Left hindlimb (tissue), 1 donor: ENCODE measurements around the gene DNAH3.
"Not testable (repeated sequence)": the region's sequence is repeated elsewhere in the genome, so short reads cannot be mapped to it uniquely, and the experiment has no call there.

Experiments
- DNase-seq: peaks from one replicate; pipeline ENCODE4 v3.0.0-alpha.2; 2018

The DNAH3 gene

DNA sequence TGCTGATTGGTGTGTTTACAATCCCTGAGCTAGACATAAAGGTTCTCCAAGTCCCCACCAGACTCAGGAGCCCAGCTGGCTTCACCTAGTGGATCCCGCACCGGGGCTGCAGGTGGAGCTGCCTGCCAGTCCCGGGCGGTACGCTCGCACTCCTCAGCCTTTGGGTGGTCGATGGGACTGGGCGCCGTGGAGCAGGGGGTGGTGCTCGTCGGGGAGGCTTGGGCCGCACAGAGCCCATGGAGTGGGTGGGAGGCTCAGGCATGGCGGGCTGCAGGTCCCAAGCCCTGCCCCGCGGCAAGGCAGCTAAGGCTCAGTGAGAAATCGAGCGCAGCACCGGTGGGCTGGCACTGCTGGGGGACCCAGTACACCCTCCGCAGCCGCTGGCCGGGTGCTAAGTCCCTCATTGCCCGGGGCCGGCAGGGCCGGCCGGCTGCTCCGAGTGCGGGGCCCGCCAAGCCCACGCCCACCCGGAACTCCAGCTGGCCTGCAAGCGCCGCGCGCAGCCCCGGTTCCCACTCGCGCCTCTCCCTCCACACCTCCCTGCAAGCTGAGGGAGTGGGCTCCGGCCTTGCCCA, 161.1 kb downstream of the DNAH3 start:
- DNase-seq = not testable (repeated sequence)

DNA sequence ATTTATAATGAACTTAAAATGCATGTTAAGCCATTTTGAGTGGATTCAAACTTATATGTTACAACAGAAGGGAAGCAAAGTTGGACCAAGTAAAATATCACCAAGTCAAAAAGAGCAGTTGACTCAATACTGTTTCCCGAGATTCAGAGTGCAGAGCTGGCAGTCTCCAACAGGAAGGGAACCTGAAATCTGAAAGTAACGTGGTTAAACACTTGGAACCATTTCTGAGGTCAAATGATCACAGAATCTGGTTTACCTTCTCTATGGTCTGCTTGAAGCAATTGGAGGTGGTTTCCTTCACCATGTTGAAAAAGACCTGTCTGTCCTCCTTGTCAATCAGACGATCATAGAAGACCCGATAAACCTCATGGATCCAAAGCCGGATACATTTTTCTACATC, 163.6 kb downstream of the DNAH3 start:
- DNase-seq = no peak

DNA sequence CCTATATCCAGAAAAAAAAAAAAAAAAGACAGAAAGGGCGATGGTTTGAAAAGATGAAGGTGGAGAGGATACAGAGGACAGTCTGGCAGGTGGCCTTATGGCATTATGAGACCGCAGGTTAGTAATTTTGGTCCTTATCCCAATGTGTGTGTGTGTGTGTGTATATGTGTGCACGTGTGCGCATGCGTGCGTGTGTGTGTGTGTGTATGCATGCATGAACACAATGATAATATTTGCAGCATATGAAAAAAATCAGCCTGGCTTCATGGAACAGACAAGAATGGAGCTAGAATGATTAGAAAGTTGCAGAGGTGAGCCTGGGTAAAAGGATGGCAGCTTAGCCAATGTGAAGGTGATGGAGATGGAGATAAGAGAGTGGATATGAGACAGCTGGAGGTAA, 166.6 kb downstream of the DNAH3 start:
- no peak for DNase-seq

DNA sequence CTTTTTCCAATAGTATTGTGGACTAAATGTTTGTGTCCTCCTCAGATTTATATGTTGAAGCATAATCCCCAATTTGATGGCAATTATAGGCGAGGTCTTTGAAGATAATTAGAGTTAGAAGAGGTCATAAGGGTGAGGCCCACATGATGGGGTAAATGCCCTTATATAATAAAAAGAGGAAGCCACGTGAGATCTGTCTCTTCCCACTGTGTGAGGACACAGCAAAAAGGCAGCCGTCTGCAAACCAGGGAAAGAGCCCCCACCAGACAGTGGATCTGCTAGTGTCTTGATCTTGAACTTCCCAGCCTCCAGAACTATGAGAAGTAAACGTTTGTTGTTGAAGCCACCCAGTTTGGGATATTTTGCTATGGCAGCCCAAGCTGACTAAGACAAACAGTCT, 174.1 kb downstream of the DNAH3 start:
- no peak for DNase-seq

DNA sequence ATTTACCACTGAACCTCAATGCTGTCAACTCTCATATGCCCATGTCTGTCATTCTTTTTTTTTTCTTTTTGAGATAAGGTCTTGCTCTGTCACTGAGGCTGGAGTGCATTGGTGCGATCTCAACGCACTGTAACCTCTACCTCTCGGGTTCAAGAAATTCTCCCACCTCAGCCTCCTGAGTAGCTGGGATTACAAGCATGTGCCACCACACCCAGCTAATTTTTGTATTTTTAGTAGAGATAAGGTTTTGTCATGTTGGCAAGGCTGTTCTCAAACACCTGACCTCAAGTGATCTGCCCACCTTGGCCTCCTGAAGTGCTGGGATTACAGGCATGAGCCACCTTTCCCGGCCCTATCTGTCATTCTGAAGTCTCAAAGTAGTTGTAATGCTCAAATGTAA, 177.4 kb downstream of the DNAH3 start:
- DNase-seq = not testable (repeated sequence)

DNA sequence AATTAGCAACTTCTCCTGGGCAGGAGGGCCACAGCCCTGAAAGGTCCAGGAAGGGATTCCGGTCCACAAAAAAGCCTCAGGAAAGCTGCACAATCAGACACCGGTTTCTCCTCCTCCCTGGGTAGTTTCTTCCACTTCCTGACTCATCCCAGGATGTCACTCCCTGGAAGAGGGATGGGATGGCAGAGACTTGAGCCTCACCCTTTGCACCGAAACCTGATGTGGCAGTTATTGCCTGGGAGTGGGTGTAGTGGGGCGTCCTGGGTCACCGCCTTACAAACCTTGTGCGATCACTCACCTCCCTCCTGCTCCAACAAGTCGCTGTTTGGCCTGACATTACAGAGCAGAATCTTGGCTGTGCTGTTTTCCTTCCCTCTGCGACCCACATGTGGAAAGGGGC, 179.2 kb downstream of the DNAH3 start:
- no peak for DNase-seq

DNA sequence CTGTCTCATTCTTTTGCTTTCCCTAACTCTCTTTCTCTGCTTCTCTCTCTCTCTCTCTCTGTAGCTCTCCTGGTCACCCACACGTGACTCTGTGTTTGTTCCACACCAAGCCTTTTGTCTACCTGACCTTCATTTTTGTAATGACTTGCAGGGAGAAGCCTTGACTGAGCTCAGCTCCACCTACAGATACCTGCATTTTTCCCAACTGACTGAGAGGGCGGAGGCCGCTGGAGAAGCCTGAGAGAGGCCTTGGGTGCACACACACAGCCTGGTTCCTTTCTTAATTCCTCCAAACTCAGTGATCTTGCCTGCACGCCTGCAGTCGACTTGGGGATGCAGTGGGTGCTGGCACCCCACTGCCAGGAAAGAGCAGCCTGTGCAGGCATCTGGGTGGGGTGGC, 181.3 kb downstream of the DNAH3 start:
- no peak for DNase-seq

DNA sequence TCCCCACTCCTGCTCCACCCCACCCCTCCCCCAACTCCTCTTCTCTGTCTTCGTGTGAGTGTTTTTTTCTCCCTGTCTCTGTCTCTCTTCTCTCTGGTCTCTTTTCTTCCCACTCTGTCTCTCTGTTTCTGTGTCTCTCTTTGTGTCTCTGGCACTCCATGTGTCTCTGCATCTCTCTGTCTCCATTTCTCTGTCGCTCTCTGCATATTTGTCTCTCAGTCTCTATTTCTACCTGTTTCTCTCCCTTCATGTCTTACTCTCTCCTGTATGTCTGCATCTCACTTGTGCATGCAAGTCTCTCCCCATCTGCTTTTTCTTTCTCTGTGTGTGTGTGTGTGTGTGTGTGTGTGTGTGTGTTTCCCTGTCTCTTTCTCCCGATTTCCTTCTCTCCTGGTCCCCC, 181.9 kb downstream of the DNAH3 start:
- no peak for DNase-seq

DNA sequence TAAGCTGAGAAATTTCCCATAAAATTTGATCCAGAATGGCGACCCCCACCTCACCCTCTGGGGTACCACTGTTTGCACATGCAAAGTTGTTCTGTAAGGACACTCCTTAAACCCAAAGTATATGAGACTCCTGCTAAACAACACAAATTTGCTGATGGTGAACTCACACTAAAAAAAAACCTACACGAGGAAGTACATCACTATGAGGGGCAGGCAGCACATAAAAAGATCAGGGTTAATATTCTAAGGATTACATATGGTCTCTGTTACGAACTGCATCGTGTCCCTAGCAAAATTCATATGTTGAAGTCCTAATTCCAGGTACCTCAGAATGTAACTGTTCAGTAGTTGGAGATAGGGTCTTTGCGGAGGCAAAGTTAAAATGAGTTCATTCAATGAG, 189.7 kb downstream of the DNAH3 start:
- DNase-seq = no peak

DNA sequence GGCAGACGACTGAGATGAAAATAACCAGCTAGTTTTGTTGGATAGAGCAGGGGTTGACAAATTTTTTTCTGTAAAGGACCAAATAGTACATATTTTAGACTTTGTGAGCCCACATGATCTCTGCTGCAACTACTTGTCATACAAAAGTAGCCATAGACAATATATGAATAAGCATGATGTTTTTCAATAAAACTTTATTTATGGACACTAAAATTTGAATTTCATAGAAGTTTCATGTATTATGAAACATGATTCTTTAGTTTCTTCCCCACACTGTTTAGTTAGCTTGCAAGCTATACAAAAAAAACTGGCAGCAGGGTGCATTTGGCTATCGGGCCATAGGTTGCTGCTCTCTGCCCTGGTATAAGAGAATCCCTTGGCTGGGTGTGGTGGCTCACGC, 193.5 kb downstream of the DNAH3 start:
- no peak for DNase-seq

DNA sequence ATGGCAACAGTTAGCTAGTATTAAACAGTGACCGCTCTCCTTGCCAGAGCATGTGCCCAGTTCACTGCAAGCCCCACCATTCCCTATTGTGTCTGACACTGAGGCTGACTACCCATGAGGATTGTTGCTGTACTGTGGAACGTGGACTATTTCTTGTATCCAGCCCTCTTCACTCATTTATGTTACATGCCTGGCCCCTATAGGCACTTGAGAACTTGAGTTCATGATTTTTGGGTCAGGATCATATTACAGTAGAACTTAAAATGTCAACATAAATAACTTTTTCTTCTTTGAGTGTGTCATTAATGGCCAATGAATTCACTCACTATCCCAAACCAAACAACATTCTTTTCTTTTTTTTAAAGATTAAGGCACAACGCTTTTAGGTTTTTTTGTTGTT, 194.3 kb downstream of the DNAH3 start:
- DNase-seq = no peak

DNA sequence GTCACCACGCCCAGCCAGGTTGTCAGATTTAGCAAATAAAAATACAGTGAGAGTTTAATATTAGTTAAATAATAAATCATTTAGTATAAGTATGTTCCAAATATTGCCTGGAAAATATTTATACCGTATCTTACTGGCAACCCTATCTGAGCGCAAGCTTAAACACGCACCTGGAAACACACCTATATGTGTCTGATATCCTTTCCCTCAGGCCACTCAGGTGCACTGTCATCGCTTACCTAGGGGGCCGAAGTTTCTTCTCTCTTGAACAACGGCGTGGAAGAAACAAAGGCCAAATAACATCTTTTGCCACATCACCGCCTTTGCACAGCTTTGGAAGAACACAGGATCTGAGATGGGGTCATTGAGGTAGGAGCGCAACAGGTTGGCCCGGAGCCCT, 196.1 kb downstream of the DNAH3 start:
- no peak for DNase-seq

DNA sequence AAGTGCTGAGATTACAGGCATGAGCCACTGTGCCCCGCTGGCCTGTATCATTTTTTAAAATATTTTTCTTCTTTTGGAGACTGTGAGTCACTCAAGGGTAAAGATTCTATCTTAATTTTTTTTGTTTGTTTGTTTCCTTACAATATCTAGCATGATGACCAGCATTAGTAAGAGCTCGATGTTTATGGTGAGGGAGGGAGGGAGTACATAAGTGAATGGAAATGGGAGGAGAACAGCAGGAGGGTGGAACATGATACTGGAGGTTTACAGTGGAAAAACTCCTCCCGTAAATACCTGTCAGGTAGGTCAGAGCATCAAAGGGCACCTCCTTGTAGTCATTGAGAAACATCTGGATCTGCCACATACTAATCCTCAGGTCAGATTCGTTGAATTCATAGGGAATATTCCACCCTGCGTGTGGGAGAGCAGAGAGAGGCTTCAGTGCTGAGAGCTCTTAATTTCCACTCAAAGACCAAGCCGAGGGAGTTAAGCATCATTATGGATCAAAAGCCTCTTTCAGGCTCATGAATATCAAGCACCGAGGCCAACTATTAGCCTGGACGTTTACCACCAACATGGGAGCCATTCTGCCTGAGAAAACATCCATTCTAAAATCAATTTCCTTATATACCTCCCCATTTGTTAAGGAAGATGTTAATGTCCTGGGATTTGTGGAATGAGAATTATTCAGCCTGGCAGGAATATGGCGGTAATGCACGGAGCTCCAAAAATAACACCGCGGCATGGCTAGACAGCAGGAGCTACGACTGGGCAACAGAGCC, 198.3 kb downstream of the DNAH3 start:
- DNase-seq = no peak

DNA sequence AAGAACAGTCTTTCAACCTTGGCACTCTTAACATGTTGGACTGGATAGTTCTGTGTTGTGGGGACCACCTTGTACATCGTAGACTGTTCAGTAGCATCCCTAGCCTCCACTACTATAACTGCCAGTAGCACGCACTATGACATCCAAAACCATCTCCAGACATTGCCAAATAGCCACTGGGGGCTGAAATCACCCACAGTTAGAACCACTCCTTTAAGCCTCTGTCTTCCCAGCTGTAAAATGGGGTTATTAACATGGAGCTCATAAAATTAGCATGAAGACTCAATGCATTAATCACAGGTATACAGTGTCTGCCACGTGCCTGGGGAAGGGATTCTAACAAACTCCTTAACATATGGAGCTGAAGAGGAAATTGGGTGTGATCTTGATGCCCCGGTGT, 200.4 kb downstream of the DNAH3 start:
- no peak for DNase-seq

DNA sequence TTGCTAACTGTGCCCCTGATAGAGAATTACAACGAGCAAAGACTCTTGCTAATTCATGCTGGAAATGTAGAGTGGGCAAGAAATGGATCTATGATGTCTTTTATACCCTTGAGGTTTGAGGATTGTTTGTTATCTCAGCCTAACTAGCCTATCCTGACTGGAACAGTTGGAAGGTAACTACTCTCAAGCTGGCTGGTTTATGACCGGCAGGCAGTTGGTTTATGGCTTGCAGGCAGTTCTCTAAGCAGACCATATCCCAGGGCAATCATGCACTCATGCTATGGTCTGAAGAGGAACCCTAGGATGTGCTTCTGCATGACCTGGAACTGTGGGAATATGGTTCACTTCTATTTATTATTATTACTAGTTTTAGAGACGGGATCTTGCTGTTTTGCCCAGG, 201.0 kb downstream of the DNAH3 start:
- no peak for DNase-seq

DNA sequence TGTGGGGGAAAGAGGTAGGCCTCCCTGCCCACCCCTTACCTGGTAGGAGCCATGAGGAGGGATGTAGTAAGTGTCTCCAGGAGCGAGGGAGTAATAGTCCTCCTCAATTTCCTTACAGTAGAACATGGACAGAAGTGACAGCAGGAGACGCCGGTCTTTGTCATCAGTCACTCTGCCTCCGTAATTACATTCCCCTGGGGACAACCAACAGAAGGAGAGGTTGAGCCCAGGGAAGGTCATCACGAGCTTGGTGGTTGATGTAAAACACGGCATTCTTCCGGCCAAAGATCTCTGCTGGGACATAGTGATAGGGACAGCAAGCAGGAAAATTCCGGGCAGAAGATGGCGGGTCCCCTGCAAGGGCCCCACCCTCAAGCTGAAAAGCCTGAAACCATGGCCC, 202.2 kb downstream of the DNAH3 start:
- no peak for DNase-seq

DNA sequence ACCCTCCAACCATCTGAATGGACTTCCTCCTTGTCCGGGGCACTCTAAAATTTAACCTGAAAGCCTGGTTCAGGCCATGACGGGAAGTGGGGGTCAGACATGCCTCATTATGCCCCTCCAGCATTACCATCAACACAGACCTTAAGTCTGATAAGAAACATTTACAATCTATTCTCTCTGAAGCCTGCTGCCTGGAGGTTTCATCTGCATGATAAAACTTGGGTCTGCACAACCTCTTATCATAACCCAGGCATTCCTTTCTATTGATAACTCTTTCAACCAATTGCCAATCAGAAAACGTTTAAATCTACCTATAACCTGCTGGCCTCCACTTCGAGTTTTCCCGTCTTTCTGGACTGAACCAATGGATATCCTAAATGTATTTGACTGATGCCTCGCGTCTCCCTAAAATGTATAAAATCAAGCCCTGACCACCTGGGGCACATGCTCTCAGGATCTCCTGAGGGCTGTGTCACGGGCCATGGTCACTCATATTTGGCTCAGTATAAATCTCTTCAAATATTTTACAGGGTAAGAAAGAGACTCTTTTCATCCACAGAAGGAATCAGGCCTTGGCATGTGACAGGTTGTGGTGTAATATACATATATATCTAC, 204.5 kb downstream of the DNAH3 start:
- DNase-seq = no peak

DNA sequence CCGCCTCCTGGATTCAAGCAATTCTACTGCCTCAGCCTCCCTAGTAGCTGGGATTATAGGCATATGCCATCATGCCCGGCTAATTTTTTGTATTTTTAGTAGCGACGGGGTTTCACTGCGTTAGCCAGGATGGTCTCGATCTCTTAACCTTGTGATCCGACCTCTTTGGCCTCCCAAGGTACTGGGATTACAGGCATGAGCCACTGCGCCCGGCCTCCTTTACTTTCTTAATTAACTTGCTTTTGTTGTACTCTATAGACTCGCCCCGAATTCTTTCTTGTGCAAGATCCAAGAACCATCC, 205.1 kb downstream of the DNAH3 start:
- not testable (repeated sequence) for DNase-seq

DNA sequence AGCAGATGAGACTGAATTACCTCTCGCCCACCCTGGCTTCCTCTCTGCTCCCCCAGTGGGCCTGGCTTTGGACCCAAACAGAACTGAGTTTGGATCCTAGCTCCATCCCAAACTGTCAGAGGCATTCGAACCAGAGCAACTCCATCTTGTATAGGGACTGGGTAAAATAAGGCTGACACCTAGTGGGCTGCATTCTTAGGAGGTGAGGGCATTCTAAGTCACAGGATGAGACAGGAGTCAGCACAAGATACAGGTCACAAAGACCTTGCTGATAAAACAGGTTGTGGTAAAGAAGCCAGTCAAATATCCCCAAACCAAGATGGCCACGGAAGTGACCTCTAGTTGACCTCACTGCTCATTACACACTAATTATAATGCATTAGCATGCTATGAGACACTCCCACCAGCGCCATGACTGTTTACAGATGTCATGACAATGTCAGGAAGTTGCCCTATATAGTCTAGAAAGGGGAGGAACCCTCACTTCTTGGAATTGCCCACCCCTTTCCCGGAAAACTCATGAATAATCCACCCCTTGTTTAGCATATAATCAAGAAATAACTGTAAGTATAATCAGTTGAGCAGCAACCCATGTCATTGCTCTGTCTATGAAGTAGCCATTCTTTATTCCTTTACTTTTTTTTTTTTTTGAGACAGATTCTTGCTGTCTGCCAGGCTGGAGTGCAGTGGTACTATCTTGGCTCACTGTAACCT, 205.6 kb downstream of the DNAH3 start:
- no peak for DNase-seq

DNA sequence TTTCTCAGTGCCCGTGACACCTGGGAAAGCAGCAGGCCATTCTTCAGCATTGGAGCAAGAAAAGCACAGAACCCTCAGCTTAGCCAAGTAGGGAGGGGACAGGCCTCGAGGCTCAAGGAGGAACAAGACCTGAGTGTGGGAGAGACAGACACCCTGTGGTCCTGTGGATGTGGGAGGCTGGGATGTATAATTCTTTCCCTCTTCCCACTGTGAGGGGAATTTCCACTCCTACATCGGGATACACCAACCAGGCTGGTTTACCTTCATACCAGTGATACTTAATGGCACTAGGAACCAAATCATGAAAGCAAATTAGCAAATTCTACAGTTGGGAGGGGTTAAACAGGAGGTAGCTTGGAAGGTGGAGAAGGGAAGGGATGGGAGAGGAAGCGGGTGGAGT, 208.4 kb downstream of the DNAH3 start:
- no peak for DNase-seq

DNA sequence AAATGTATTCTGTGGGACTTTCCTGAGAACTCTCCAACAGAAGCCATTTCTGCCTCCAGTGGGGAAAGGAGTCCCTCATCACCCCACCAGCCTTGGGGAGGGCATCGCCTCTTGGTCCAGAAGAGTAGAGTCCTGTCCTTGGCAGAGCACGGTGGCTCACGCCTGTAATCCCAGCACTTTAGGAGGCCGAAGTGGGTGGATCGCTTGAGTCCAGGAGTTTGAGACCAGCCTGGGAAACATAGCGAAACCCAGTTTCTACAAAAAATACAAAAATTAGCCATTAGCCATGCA, 209.1 kb downstream of the DNAH3 start:
- DNase-seq = no peak

DNA sequence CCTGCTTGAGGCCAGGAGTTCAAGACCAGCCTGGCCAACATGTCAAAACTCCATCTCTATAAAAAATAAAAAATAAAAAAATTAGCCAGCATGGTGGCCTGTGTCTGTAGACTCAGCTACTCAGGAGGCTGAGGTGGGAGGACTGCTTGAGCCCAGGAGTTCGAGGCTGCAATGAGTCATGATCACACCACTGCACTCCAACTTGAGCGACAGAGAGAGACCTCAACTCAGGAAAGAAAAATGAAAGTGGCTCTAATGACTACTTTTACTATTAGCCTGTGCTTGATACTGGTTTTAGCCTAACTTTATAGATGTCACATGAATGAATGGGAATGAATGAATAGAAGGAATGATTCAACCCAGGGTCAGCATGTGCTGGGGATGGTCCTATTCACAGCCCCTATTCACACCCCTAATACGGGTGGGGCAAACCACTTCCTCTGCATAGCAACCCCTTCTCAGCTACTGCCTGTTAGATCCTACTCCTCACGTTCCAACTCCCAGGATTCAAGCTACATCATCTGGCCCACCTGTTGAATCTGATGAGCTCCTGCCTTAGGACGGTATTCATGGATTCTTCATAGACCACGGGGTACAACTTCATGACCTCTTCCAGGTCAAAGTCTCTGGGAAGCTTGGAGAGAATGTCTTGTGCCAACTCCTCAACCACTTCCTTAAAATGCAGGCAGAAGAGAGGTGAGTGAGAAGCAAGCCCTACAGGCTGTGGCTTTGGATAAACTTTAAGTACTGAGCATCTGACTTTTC, 209.6 kb downstream of the DNAH3 start:
- DNase-seq = no peak

DNA sequence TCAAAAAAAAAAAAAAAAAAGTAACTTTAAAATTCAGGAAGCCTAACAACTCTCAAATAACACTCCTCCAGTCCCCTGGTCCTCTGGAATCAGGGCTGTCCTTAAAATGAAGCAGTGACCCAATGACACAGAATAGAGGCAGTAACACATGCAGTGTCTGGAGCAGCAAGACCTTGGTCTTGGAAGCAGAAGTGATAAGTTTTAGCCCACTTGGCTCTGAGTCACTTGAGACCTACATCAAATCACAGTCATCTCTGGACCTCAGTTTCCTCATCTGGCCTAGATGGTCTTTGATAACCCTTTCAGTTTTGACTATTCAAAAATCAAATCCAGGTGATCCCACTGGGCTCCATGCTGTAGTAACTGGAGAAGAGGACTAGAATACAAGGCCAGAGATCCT, 211.0 kb downstream of the DNAH3 start:
- DNase-seq = no peak

DNA sequence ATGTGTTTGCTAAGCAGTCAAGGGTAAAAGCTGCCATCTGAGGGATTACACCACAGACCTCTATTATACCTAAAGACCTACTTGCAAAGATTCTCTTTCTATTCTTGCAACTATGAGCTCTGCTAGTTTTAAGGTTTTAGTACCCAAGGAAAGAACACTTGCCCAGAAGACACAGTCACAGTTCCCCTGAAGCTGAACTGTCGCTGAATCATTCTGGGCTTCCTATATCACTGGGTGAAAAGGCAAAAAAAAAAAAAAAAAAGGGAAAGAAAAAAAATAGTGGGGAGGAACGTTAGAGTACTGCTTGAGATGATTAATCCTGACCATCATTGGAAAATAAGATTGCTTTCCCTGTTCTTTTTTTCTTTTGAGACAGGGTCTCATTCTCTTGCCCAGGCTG, 212.2 kb downstream of the DNAH3 start:
- DNase-seq = no peak
